GM19372 (cell line): ENCODE data around the gene MMP25.

Experiments used
- ATAC-seq: cut with Tn5 transposase; IDR thresholded peaks from one replicate; pipeline ENCODE4 v1.9.1; 2021; ENCODE audit warnings: mild to moderate bottlenecking, low read depth, moderate library complexity; ENCODE audit not compliant: unreplicated experiment

The MMP25 gene

GRCh38 chr16:3045758-3046640, at the start of gene MMP25:
MMP25 (plus strand) TSS chr16:3046561; CDS start chr16:3046918, 357 bp downstream.
- no peak for ATAC-seq

GRCh38 chr16:2999929-3000328, 46.4 kb upstream of the MMP25 start:
- no peak for ATAC-seq

- no peak for ATAC-seq
Observed at GRCh38 chr16:3000540-3000939, 45.8 kb upstream of the MMP25 start.

GRCh38 chr16:3001316-3001715, 45.0 kb upstream of the MMP25 start:
- no peak for ATAC-seq

- peak; percentile 93 for ATAC-seq
Observed at GRCh38 chr16:3003582-3004270, 42.6 kb upstream of the MMP25 start.

- ATAC-seq: no peak
Observed at GRCh38 chr16:3004319-3004718, 42.0 kb upstream of the MMP25 start.

GRCh38 chr16:3004781-3005284, 41.5 kb upstream of the MMP25 start:
- no peak for ATAC-seq

- no peak for ATAC-seq
Observed at GRCh38 chr16:3007059-3007956, 39.1 kb upstream of the MMP25 start.

GRCh38 chr16:3007957-3008689, 38.2 kb upstream of the MMP25 start:
- no peak for ATAC-seq

- no peak for ATAC-seq
Observed at GRCh38 chr16:3008690-3009037, 37.7 kb upstream of the MMP25 start.

- no peak for ATAC-seq
Observed at GRCh38 chr16:3009568-3010390, 36.6 kb upstream of the MMP25 start.

- ATAC-seq: no peak
Observed at GRCh38 chr16:3010510-3010909, 35.9 kb upstream of the MMP25 start.

GRCh38 chr16:3012246-3012645, 34.1 kb upstream of the MMP25 start:
- no peak for ATAC-seq

- ATAC-seq: no peak
Observed at GRCh38 chr16:3012828-3013420, 33.4 kb upstream of the MMP25 start, which contains the start of gene CLDN9. CLDN9 (plus strand) TSS chr16:3012923; CDS start chr16:3013363, 440 bp downstream.

GRCh38 chr16:3013491-3013951, 32.8 kb upstream of the MMP25 start:
- no peak for ATAC-seq

GRCh38 chr16:3013998-3014690, 32.2 kb upstream of the MMP25 start:
- ATAC-seq: no peak

GRCh38 chr16:3014971-3015370, 31.4 kb upstream of the MMP25 start:
- ATAC-seq: no peak
